HFF-Myc (cell line): ENCODE data around the gene FNDC3A.

Experiments
- DNase-seq: peaks from one replicate; pipeline ENCODE4 v3.0.0-alpha.2; 2011; ENCODE audit warnings: low read depth; ENCODE audit errors: extremely low read depth
- H3K4me3 ChIP-seq: replicated peaks from 2 replicates; pipeline ENCODE4 v1.5.1; 2011; ENCODE audit warnings: low read depth, mild to moderate bottlenecking, control low read depth, low read length
- TF ChIP-seq, protein P1 (sequence below): IDR thresholded peaks from 2 replicates; pipeline ENCODE4 v1.5.1; 2012; ENCODE audit warnings: mild to moderate bottlenecking, low read depth, low read length, control low read depth; ENCODE audit errors: missing control alignments

The FNDC3A gene

DNA sequence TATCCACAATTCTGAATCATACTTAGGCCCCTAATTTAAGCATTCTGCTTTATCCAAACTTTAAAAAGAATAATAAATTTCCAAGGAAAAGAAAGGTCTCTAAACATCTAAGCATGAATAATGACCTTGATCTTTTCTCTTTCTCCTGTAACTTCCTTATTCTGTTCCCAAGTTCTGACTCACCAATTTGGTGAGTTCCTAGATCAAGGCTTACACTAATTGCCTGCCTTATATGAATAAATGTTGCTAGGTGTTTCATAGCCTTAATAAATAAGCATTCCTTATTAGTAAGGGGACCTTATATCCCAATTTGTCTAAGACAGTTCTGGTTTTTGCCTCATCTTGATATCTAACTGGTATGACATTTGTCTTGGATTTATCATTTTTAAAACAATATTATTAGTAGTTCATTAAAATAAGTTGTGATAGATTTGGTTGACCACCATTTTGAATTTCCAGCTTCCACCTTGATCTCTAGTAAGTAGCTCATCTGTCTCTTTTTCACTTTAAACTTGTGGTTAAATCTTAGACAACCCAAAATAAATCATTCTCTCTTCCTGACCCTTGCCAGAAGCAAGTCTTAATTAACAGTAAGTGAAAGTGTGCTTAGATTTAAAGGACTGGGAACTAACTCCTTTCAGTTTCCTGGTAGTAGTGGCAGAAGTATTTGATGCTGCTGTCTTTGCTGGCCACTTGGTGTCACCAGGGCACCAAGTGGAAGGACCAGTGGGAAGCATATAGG lies 123.2 kb downstream of the FNDC3A start:
- DNase-seq: no peak
- TF ChIP-seq, protein P1, sequence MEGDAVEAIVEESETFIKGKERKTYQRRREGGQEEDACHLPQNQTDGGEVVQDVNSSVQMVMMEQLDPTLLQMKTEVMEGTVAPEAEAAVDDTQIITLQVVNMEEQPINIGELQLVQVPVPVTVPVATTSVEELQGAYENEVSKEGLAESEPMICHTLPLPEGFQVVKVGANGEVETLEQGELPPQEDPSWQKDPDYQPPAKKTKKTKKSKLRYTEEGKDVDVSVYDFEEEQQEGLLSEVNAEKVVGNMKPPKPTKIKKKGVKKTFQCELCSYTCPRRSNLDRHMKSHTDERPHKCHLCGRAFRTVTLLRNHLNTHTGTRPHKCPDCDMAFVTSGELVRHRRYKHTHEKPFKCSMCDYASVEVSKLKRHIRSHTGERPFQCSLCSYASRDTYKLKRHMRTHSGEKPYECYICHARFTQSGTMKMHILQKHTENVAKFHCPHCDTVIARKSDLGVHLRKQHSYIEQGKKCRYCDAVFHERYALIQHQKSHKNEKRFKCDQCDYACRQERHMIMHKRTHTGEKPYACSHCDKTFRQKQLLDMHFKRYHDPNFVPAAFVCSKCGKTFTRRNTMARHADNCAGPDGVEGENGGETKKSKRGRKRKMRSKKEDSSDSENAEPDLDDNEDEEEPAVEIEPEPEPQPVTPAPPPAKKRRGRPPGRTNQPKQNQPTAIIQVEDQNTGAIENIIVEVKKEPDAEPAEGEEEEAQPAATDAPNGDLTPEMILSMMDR: peak; percentile 23
- H3K4me3 ChIP-seq: no peak overlapping the region

DNA sequence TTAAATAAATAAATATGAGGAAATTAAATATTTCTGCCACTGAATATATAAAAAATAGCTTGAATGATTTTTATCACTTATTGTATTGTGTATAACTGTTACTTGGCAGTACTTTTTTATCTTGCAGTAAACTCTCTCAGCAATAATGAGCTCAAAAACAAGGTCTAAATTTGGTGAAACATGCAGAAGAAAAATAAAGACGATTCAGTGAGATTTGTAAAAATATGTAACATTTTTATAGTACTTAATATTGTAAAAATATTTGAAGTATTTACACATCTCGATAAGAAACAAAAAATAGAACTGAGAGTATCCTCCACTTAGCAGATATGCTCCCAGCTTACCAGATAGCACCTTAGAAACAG lies 123.8 kb downstream of the FNDC3A start:
- DNase-seq: no peak
- no peak overlapping the region for H3K4me3 ChIP-seq
- TF ChIP-seq, protein P1: no peak

DNA sequence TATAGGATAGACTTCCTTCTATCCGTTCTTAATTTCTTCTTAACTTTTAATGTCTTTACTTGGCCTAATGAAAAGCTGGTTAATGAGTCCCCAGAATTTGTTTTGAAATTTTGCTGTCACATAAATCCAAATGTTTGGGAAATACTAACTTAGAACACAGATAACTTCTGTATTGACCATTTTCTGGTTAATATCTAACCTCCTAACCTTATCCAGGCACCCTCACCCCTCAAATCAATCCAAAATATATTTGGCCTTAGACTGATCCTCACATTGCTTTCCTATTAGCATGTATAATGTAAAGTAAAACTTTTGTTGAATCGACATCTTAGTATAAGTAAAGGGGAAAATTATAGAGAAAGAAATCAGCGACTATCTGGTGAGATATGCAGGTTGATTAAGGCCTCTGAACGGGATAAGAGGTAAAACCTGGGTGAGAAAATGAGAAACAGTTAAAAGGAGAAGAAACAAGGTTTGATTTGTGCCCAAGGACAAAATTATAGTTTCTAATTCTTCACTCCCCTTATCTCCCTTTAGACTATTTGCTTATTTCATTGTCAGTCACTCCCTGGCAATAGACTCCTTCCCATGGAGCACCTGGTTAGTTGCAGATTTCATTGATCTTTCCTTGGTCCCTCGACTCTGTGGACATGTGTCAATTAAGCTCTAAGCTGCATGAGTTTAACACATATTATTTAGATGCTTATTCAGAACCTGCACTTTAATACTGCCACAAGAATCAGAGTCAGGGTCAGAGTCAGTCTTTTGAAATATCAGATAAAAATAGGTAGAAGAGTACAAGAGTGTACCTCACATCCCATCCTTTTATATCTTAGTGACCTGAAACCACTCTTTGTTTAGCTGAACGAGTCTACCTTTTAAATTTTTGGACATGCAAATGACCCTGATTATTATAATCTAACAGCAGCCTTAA lies 125.2 kb downstream of the FNDC3A start:
- TF ChIP-seq, protein P1: no peak
- no peak overlapping the region for H3K4me3 ChIP-seq
- DNase-seq: no peak

DNA sequence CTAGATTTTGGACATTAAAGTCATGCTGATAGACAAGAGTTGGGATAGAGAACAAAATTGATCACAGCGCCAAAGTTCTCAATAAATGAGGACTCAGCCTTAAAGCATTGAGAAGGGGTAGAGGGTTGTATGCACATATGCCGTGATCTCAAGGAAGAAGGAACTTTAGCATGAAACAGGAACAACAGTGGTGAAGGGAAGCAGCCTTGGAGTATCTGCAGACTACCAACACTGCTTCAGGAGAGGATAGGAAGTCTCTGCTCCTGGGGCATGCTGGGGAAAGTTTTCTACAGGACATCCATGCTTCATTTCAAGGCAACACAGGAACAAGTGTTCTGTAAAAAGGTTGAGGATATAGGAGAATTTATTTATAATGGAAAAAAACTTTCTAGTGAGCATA lies 132.5 kb downstream of the FNDC3A start:
- H3K4me3 ChIP-seq: no peak overlapping the region
- no peak for DNase-seq
- TF ChIP-seq, protein P1: no peak

DNA sequence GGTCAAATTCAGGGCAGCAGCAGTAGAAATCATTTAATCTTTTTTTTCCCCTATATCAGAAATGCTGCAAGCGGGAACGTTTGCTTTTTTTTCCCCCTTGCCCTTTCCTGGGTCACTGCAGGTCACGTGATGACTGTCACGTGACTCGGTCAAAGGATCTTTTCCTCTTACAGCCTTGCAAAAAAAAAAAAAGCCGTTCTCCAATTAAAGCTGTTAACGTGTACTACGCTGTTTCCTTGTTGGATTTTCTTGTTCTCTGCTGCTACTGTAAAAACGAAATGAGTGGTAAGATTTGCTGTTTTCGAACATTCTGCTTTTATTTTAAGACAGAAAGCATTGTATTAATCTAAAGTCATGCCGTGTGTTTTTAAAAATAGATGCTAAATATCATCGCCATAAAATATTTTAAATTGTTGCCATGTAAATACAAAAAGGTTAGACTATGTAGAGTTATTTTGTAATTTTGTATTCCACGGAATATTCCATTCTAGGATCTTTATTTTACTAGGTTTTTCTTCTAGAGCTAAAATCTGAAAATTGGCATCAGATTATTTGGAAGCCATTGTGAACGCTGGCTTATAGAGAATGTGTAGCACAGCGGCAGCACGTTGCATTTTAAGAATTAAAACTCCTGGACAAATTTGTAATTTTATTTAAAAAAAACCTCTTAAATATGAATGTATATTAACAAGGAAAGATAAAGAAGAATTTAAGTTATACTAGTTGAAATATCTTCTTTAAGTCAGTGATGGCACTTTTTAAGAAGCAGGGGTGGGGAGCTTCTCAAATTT lies 134.6 kb downstream of the FNDC3A start:
- peak; percentile 72 for DNase-seq
- peak overlapping the region; percentile 60 for H3K4me3 ChIP-seq
- TF ChIP-seq, protein P1: no peak

DNA sequence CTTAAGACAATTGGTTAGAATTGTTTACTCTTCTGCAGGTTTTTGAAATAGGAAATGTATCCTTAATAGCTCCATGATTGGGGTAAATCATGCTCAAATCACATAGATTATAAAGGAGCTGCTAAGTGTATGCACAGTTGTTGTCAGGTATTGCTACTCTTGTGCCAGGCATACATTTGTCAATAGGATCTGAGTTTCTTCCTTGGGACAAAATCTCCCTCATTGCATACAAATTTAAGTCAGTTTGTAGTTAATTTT lies 135.1 kb downstream of the FNDC3A start:
- TF ChIP-seq, protein P1: no peak
- peak overlapping the region; percentile 60 for H3K4me3 ChIP-seq
- no peak for DNase-seq
